K562 (cell line): ENCODE measurements around the gene IRS2. TPM values are rescaled to one million over a fixed set of nuclear protein-coding genes. Genes with fewer than 3 reads are reported as not detected.

Experiments used
- ATAC-seq: fragments of 200-7000 bp; cut with Tn5 transposase; 3 replicates; pipeline ENCODE4 v1.9.1; 2020; ENCODE audit warnings: moderate library complexity
- BruUV-seq: library from RNA; stranded (reverse); fragments of 400-500 nt; replicated peaks from 2 replicates; lab custom pipeline; 2021; lab: Mats Ljungman, UMichigan
- CTCF ChIA-PET: fragments of 300-600 bp; formaldehyde crosslinking; extraction: SDS; loops from one replicate; lab custom pipeline; 2021; ENCODE audit warnings: low intra/inter-chr PET ratio; lab: Yijun Ruan, JAX
- POLR2A ChIA-PET: fragments of 300-600, 350-650 bp; sonication (Branson Sonifier 250); formaldehyde crosslinking; extraction: SDS; loops from one replicate; lab custom pipeline; 2021; ENCODE audit warnings: antibody characterized with exemption, inconsistent platforms; lab: Yijun Ruan, JAX
- DNase-seq, 4 experiments: peaks; one replicate each; pipeline versions ENCODE4 v3.0.0 to v3.0.0-alpha.2; 2011 to 2018; ENCODE audit warnings: low spot score in 3 of 4, mixed read lengths in 3 of 4; ENCODE audit errors: extremely low read depth in 1 of 4
- FAIRE-seq: peaks from 2 replicates; lab custom pipeline; 2011; peaks lifted over from hg19 to GRCh38; lab: Jason Lieb, UNC
- H2AFZ ChIP-seq: 2 replicates; pipeline ENCODE4 v1.6.0; 2011; ENCODE audit warnings: low read depth, low read length, control low read depth, inconsistent platforms
- H3K27ac ChIP-seq: fragments of 200-600 bp; 3 replicates; pipeline ENCODE4 v1.8.0; 2011; ENCODE audit warnings: low read depth, mild to moderate bottlenecking, control low read depth, inconsistent platforms, low read length, moderate library complexity, mixed read lengths; ENCODE audit errors: extremely low read depth
- H3K27me3 ChIP-seq, 2 experiments: fragments of 300-600 bp in 1 of 2; 2 replicates in 1 of 2; 3 replicates in 1 of 2; pipeline versions ENCODE4 v1.6.0 to v1.8.0; 2011; ENCODE audit warnings: inconsistent platforms in 2 of 2, low read length in 2 of 2, mild to moderate bottlenecking in 1 of 2, mixed read lengths in 1 of 2, moderate library complexity in 1 of 2; ENCODE audit not compliant: control insufficient read depth in 2 of 2, insufficient read depth in 2 of 2
- H3K36me3 ChIP-seq: fragments of 300-600 bp; 3 replicates; pipeline ENCODE4 v1.8.0; 2011; ENCODE audit warnings: mild to moderate bottlenecking, low read length, inconsistent platforms; ENCODE audit not compliant: control insufficient read depth, insufficient read depth
- H3K4me1 ChIP-seq, 2 experiments: fragments of 200-600 bp in 1 of 2; replicated peaks in 1 of 2; 2 replicates in 1 of 2; 3 replicates in 1 of 2; pipeline versions ENCODE4 v1.5.1 to v1.8.0; 2011; ENCODE audit warnings: inconsistent platforms in 2 of 2, low read length in 2 of 2, mild to moderate bottlenecking in 1 of 2, mixed read lengths in 1 of 2, moderate library complexity in 1 of 2; ENCODE audit not compliant: control insufficient read depth in 2 of 2, insufficient read depth in 2 of 2
- H3K4me2 ChIP-seq: 2 replicates; pipeline ENCODE4 v1.6.1; 2011; ENCODE audit warnings: low read length, control low read depth, inconsistent platforms, mixed read lengths; ENCODE audit not compliant: insufficient read depth
- H3K4me3 ChIP-seq: fragments of 200-600 bp; sonication (generic), shearing (Covaris generic); 2 replicates; pipeline ENCODE4 v1.5.1; 2016; ENCODE audit warnings: control low read depth, inconsistent platforms
- H3K79me2 ChIP-seq: fragments of 200-600 bp; 3 replicates; pipeline ENCODE4 v1.8.0; 2011; ENCODE audit warnings: low read length, inconsistent platforms; ENCODE audit not compliant: control insufficient read depth, insufficient read depth
- H3K9ac ChIP-seq, 2 experiments: 2 replicates each; pipeline versions ENCODE4 v1.6.0 to v1.6.1; 2011; ENCODE audit warnings: low read depth in 2 of 2, low read length in 2 of 2, control low read depth in 1 of 2, inconsistent platforms in 1 of 2, mild to moderate bottlenecking in 1 of 2, mixed read lengths in 1 of 2; ENCODE audit not compliant: insufficient read depth in 1 of 2
- H3K9me1 ChIP-seq: one replicate; pipeline ENCODE4 v1.6.0; 2011; ENCODE audit warnings: inconsistent platforms, mild to moderate bottlenecking, low read length, moderate library complexity; ENCODE audit not compliant: control insufficient read depth, insufficient read depth
- H3K9me3 ChIP-seq: replicated peaks from 2 replicates; pipeline ENCODE4 v1.5.1; 2011; ENCODE audit warnings: low read depth, low read length, inconsistent platforms; ENCODE audit not compliant: control insufficient read depth, insufficient read depth
- H4K20me1 ChIP-seq: replicated peaks from 2 replicates; pipeline ENCODE4 v1.6.1; 2011; ENCODE audit warnings: low read length, inconsistent platforms, mixed read lengths; ENCODE audit not compliant: control insufficient read depth, insufficient read depth
- ATF4 ChIP-seq: fragments of 450-650 bp; formaldehyde crosslinking; IDR thresholded peaks from 2 replicates; pipeline ENCODE4 v1.4.0; 2022; ENCODE audit warnings: mild to moderate bottlenecking, moderate library complexity
- CTCF ChIP-seq, 3 experiments: IDR thresholded peaks in 2 of 3; conservative IDR thresholded peaks in 1 of 3; 2 replicates each; pipeline ENCODE4 v1.5.1; 2011 to 2012; ENCODE audit warnings: low read length in 3 of 3, mild to moderate bottlenecking in 3 of 3, control low read depth in 2 of 3, improper control_type of control experiment in 1 of 3, inconsistent platforms in 1 of 3, low read depth in 1 of 3, mixed read lengths in 1 of 3, moderate library complexity in 1 of 3; ENCODE audit not compliant: insufficient read depth in 2 of 3
- SMAD4 ChIP-seq: fragments of 250-450 bp; sonication (Bioruptor Pico); conservative IDR thresholded peaks from 2 replicates; pipeline ENCODE4 v1.8.0; 2021; ENCODE audit warnings: inconsistent platforms, mild to moderate bottlenecking, moderate library complexity
- SMC3 ChIP-seq: conservative IDR thresholded peaks from 2 replicates; pipeline ENCODE4 v1.6.1; 2011; ENCODE audit warnings: low read depth, low read length, improper control_type of control experiment; ENCODE audit not compliant: insufficient read depth
- SUPT5H ChIP-seq: fragments of 450-650 bp; IDR thresholded peaks from 2 replicates; pipeline ENCODE4 v1.6.1; 2016
- TOE1 ChIP-seq, 2 experiments: fragments of 450-650 bp in 1 of 2; sonication (generic) in 1 of 2; formaldehyde crosslinking in 1 of 2; IDR thresholded peaks; 2 replicates each; pipeline versions ENCODE4 v1.7.1 to v1.8.0; 2016 to 2022; ENCODE audit warnings: borderline replicate concordance in 2 of 2, mild to moderate bottlenecking in 2 of 2, antibody characterized with exemption in 1 of 2, inconsistent platforms in 1 of 2, low read depth in 1 of 2, missing genetic modification reagents in 1 of 2, moderate library complexity in 1 of 2
- ZBTB7A ChIP-seq: IDR thresholded peaks from 2 replicates; pipeline ENCODE4 v1.6.1; 2011; ENCODE audit warnings: low read depth, mild to moderate bottlenecking, low read length, moderate library complexity, borderline replicate concordance; ENCODE audit not compliant: control insufficient read depth
- ZC3H4 ChIP-seq: sonication (generic); formaldehyde crosslinking; IDR thresholded peaks from 2 replicates; pipeline ENCODE4 v1.9.0; 2021; ENCODE audit warnings: missing genetic modification reagents, borderline replicate concordance
- ZKSCAN8 ChIP-seq: fragments of 200-800 bp; sonication (Bioruptor generic); IDR thresholded peaks from 2 replicates; pipeline ENCODE4 v1.6.1; 2016; ENCODE audit warnings: missing genetic modification characterization, missing compliant biosample characterization
- WGBS: fragments of 100-300 bp; shearing (Covaris generic); methylation state at CpG from one replicate; pipeline ENCODE4 v1.1.6; 2016; ENCODE audit warnings: low coverage, mixed read lengths; ENCODE audit not compliant: insufficient coverage; ENCODE audit errors: missing lambda C conversion rate; 5-methylcytosine and 5-hydroxymethylcytosine counted together
- in situ Hi-C: fragments of 300-500 bp; cut with MboI; formaldehyde crosslinking; loops from 4 replicates; pipeline ENCODE4 v1.15.0; 2018; ENCODE audit warnings: inconsistent platforms, mixed read lengths
- intact Hi-C: fragments of 100-400 bp; cut with micrococcal nuclease; formaldehyde crosslinking; loops from 2 replicates; pipeline ENCODE4 v1.14.2; 2022
- polyA plus RNA-seq, 8 experiments: library from polyadenylated mRNA; depleted of rRNA in 4 of 8; stranded (reverse) in 5 of 8; unstranded in 3 of 8; fragments of >200 nt; fragmentation: Nextera tagmentation in 2 of 8; fragmentation: Illumina TruSeq in 1 of 8; extraction: Ambion mirVana in 2 of 8; extraction: Trizol in 1 of 8; gene quantifications; 2 replicates each; pipeline versions ENCODE4 v1.2.1 to v1.2.3, GENCODE V29; 2011 to 2014; ENCODE audit warnings: inconsistent platforms in 1 of 8, missing spikeins in 1 of 8
- total RNA-seq, 7 experiments: library from RNA; depleted of rRNA in 6 of 7; stranded (reverse); fragments of >200 nt in 6 of 7; fragmentation: Illumina TruSeq in 2 of 7; extraction: Trizol in 2 of 7; gene quantifications; 2 replicates each; pipeline versions ENCODE4 v1.2.1 to v1.2.3, GENCODE V29; 2011 to 2021; ENCODE audit warnings: low replicate concordance in 1 of 7
- TF ChIP-seq, protein P1 (sequence below): fragments of 250-450 bp; sonication (Bioruptor Pico); IDR thresholded peaks from 2 replicates; pipeline ENCODE4 v1.9.0; 2021; ENCODE audit warnings: mild to moderate bottlenecking, inconsistent platforms
- TF ChIP-seq, protein P2 (sequence below): IDR thresholded peaks from 2 replicates; pipeline ENCODE4 v1.6.1; 2011; ENCODE audit not compliant: insufficient read length; ENCODE audit errors: extremely low read depth

The IRS2 gene
- total and polyA plus RNA-seq, 9 of the 15 experiments (the other 6 are each of a cell fraction or from before 2014, with no cell fraction given), result 0.36 to 4.6 (median 0.63) TPM

DNA sequence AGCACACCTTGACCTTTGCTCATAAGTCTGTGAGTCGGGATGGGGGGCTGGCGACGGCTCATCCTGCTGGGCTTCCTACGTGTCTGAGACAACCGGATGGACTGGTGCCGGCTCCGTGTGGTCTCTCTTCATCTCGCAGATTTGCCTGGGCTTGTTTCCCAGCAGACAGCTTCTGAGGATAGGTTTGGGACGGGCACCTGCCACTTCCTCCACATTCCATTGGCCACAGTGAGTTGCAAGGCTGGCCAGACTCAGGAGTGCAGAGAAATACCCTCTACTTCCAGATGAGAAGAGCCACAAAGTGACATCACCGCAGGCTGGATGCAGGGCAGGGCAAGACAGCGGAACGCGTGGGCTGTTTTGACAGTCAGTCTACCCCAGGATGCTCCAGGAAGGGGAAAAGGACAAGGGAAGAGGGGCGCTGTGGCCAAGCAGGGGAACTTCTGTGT, 48.1 kb downstream of the IRS2 start (continued):
- TF ChIP-seq CTCF (IDR thresholded peaks at IDR 0.05 in 2 of 3, conservative IDR thresholded peaks at IDR 0.05 in 1 of 3; ENCODE audit: insufficient read depth in 2 of 3, low read depth in 1 of 3, low read length in 3 of 3), result no peak
- TF ChIP-seq SUPT5H, result no peak
- TF ChIP-seq ATF4, result no peak
- no peak for TF ChIP-seq ZC3H4 (CRISPR knock-in tag)
- TF ChIP-seq, all 486 proteins: peak for 0

DNA sequence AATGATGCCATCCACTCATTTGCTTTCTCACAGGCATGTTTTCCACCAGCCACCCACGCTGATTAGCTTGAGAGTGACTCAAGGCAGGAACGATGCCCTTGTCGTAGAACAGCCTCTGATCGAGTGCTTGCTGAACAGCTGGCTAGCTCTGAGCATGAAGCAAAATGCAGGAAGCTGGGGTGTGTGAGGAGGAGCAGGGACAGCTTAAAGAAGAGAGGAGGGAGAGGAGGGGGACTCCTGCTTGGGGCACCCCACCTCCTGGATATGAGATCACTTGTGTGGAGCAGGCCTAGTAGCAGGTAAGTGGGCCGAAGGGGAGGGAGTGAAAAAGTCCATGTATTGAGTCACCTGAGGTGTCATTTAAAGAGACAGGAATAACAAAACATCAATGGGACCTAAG, 48.8 kb downstream of the IRS2 start:
- no peak for FAIRE-seq
- Histone ChIP-seq H3K4me2 (no peak overlapping the region), H3K79me2 (no peaks in the 10 kb centered on the region), H3K36me3 (no peaks in the 10 kb centered on the region), H3K9me3 (no peaks in the 10 kb centered on the region), H3K27ac (no peak overlapping the region), H3K4me3 (no peak overlapping the region), H3K4me1 (peaks cover 0 to 5% of the 10 kb centered on the region in 2 experiments; a peak in 4 of 5 replicates), H3K9ac (no peak overlapping the region), H2AFZ (no peak overlapping the region)
- DNase-seq, result no peak
- intact Hi-C loops (no loop called here), in situ Hi-C loops (no loop called here)
- CTCF ChIA-PET, result no interaction called here
- ATAC-seq, result no peak
- BruUV-seq, result no TSS peak
- TF ChIP-seq, protein P1, sequence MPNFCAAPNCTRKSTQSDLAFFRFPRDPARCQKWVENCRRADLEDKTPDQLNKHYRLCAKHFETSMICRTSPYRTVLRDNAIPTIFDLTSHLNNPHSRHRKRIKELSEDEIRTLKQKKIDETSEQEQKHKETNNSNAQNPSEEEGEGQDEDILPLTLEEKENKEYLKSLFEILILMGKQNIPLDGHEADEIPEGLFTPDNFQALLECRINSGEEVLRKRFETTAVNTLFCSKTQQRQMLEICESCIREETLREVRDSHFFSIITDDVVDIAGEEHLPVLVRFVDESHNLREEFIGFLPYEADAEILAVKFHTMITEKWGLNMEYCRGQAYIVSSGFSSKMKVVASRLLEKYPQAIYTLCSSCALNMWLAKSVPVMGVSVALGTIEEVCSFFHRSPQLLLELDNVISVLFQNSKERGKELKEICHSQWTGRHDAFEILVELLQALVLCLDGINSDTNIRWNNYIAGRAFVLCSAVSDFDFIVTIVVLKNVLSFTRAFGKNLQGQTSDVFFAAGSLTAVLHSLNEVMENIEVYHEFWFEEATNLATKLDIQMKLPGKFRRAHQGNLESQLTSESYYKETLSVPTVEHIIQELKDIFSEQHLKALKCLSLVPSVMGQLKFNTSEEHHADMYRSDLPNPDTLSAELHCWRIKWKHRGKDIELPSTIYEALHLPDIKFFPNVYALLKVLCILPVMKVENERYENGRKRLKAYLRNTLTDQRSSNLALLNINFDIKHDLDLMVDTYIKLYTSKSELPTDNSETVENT (CRISPR knock-in tag), result no peak
- TF ChIP-seq SMAD4 (CRISPR knock-in tag) (no peak), ZBTB7A (no peak), SMC3 (no peak), ZKSCAN8 (CRISPR knock-in tag) (no peak), TOE1 (IDR thresholded peaks at IDR 0.05; ENCODE audit: borderline replicate concordance) (no peak), TOE1 (CRISPR knock-in tag; IDR thresholded peaks at IDR 0.05; ENCODE audit: borderline replicate concordance, low read depth) (no peak)
- TF ChIP-seq, protein P2, sequence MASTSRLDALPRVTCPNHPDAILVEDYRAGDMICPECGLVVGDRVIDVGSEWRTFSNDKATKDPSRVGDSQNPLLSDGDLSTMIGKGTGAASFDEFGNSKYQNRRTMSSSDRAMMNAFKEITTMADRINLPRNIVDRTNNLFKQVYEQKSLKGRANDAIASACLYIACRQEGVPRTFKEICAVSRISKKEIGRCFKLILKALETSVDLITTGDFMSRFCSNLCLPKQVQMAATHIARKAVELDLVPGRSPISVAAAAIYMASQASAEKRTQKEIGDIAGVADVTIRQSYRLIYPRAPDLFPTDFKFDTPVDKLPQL, result no peak
- TF ChIP-seq, all 486 proteins: peak for 0
- Histone ChIP-seq H3K27me3 (peaks cover 7 to 26% of the 10 kb centered on the region in 2 experiments; a peak in 4 of 5 replicates), H4K20me1 (no peaks in the 10 kb centered on the region), H3K9me1 (no peaks in the 10 kb centered on the region)
- 12% methylated on average over 5 of the region's 5 CpGs for WGBS
- POLR2A ChIA-PET, result interaction anchor here (0.6 kb wide), 2 partner anchors 21 to 69 kb away, joined by 3 read pairs; no protein-coding TSS in a partner anchor
